HFF-Myc (cell line): ENCODE results near the gene FBXO2.

Experiments
- DNase-seq: peaks from one replicate; pipeline ENCODE4 v3.0.0-alpha.2; 2011; ENCODE audit warnings: low read depth; ENCODE audit errors: extremely low read depth
- H3K4me3 ChIP-seq: replicated peaks from 2 replicates; pipeline ENCODE4 v1.5.1; 2011; ENCODE audit warnings: low read depth, mild to moderate bottlenecking, control low read depth, low read length
- CTCF ChIP-seq: IDR thresholded peaks from 2 replicates; pipeline ENCODE4 v1.5.1; 2012; ENCODE audit warnings: mild to moderate bottlenecking, low read depth, low read length, control low read depth; ENCODE audit errors: missing control alignments

Gene FBXO2

GRCh38 chr1:11654137-11654938 is at the start of gene FBXO2, which contains the start of gene FBXO44:
Gene FBXO2, minus strand, starts transcription at chr1:11654429. Its CDS starts 89 bp downstream, at chr1:11654340.
Gene FBXO44, plus strand, starts transcription at chr1:11654877. Its CDS starts 959 bp downstream, at chr1:11655836.
- no peak for TF ChIP-seq CTCF
- peak within 1 kb of the TSS; percentile 47 for H3K4me3 ChIP-seq
- DNase-seq = no peak

- no peak for TF ChIP-seq CTCF
- H3K4me3 ChIP-seq = no peak overlapping the region
- no peak for DNase-seq
Observed at GRCh38 chr1:11703357-11704193, 49.3 kb upstream of the FBXO2 start.

- no peak overlapping the region for H3K4me3 ChIP-seq
- DNase-seq = no peak
- no peak for TF ChIP-seq CTCF
Observed at GRCh38 chr1:11701981-11702803, 48.0 kb upstream of the FBXO2 start.

GRCh38 chr1:11701551-11701961 is 47.3 kb upstream of the FBXO2 start:
- no peak for DNase-seq
- no peak for TF ChIP-seq CTCF
- H3K4me3 ChIP-seq = no peak overlapping the region

GRCh38 chr1:11700601-11701467 is 46.6 kb upstream of the FBXO2 start:
- no peak overlapping the region for H3K4me3 ChIP-seq
- no peak for DNase-seq
- TF ChIP-seq CTCF = no peak

- TF ChIP-seq CTCF = no peak
- H3K4me3 ChIP-seq = no peak overlapping the region
- DNase-seq = no peak
Observed at GRCh38 chr1:11697893-11698210, 43.6 kb upstream of the FBXO2 start.
